Progenitor cell of endocrine pancreas (in vitro differentiated cells): ENCODE results near the gene KLF8. TPM values are rescaled to one million over a fixed set of nuclear protein-coding genes. Genes with fewer than 3 reads are reported as not detected.
A peak's percentile ranks its signal among the peaks of the same experiment; 100 is the strongest.

Experiments
- DNase-seq: peaks from one replicate; pipeline ENCODE4 v3.0.0; 2021; ENCODE audit warnings: low spot score; ENCODE audit not compliant: unreplicated experiment
- H3K27ac Mint-ChIP-seq: 2 replicates; pipeline ENCODE4 v1.8.0; 2021; ENCODE audit warnings: mild to moderate bottlenecking, moderate library complexity, mixed read lengths
- H3K27me3 Mint-ChIP-seq: 2 replicates; pipeline ENCODE4 v1.8.0; 2021; ENCODE audit warnings: mixed read lengths
- H3K36me3 Mint-ChIP-seq: 2 replicates; pipeline ENCODE4 v1.8.0; 2022; ENCODE audit warnings: mixed read lengths; ENCODE audit not compliant: insufficient read depth
- H3K4me1 Mint-ChIP-seq: 2 replicates; pipeline ENCODE4 v1.8.0; 2021; ENCODE audit warnings: low read depth, mixed read lengths
- H3K4me3 Mint-ChIP-seq: 2 replicates; pipeline ENCODE4 v1.8.0; 2021; ENCODE audit warnings: low read depth, mild to moderate bottlenecking, moderate library complexity, mixed read lengths
- H3K9me3 Mint-ChIP-seq: 2 replicates; pipeline ENCODE4 v1.8.0; 2021; ENCODE audit warnings: low read depth, mixed read lengths
- total RNA-seq: library from RNA; stranded (reverse); gene quantifications from 2 replicates; pipeline ENCODE4 v1.2.1, GENCODE V29; 2021
- TF ChIP-seq, protein P1 (sequence below): fragments of 200-600 bp; sonication (generic); IDR thresholded peaks from one replicate; pipeline ENCODE4 v1.5.0; 2021; ENCODE audit warnings: antibody characterized with exemption, mild to moderate bottlenecking; ENCODE audit not compliant: unreplicated experiment

Gene KLF8
- total RNA-seq, 1 donor from 2014 or later, result 4.7 TPM

GRCh38 chrX:56222473-56223000 is 9.6 kb upstream of the KLF8 start:
- DNase-seq, result no peak
- H3K27ac Mint-ChIP-seq, result no peak overlapping the region
- H3K9me3 Mint-ChIP-seq, result peaks cover 19% of the 10 kb centered on the region
- H3K27me3 Mint-ChIP-seq, result no peaks in the 10 kb centered on the region
- TF ChIP-seq, protein P1, sequence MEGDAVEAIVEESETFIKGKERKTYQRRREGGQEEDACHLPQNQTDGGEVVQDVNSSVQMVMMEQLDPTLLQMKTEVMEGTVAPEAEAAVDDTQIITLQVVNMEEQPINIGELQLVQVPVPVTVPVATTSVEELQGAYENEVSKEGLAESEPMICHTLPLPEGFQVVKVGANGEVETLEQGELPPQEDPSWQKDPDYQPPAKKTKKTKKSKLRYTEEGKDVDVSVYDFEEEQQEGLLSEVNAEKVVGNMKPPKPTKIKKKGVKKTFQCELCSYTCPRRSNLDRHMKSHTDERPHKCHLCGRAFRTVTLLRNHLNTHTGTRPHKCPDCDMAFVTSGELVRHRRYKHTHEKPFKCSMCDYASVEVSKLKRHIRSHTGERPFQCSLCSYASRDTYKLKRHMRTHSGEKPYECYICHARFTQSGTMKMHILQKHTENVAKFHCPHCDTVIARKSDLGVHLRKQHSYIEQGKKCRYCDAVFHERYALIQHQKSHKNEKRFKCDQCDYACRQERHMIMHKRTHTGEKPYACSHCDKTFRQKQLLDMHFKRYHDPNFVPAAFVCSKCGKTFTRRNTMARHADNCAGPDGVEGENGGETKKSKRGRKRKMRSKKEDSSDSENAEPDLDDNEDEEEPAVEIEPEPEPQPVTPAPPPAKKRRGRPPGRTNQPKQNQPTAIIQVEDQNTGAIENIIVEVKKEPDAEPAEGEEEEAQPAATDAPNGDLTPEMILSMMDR, result no peak
- H3K4me3 Mint-ChIP-seq, result no peak overlapping the region
- H3K36me3 Mint-ChIP-seq, result peaks cover 2% of the 10 kb centered on the region
- no peaks in the 10 kb centered on the region for H3K4me1 Mint-ChIP-seq

- H3K27me3 Mint-ChIP-seq, result peaks cover 12% of the 10 kb centered on the region
- H3K9me3 Mint-ChIP-seq, result peaks cover 15% of the 10 kb centered on the region
- no peak overlapping the region for H3K27ac Mint-ChIP-seq
- H3K4me1 Mint-ChIP-seq, result no peaks in the 10 kb centered on the region
- no peak overlapping the region for H3K4me3 Mint-ChIP-seq
- no peak for DNase-seq
- TF ChIP-seq, protein P1, result no peak
- H3K36me3 Mint-ChIP-seq, result no peaks in the 10 kb centered on the region
Measured at GRCh38 chrX:56226980-56227379, 5.2 kb upstream of the KLF8 start.

DNA sequence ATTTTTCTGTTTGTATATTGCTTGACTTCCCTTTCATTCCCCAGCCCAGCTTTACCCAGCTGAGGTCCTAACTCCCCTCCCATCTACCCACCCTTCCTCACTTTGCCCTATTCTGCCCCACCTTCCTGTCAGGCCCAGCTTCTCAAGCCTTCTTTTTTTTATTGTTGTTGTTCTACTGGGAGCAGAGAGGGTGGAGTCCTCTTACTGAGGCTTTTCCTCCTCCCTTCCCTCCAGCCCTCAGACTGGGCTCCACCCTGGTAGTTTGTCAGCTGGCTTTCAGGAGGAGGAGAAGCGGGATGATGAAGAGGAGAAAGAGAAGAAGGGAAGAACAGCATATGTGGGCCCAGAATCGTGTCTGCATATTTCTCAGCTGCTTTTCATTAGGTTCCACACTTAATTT is 3.2 kb upstream of the KLF8 start:
- no peak overlapping the region for H3K27ac Mint-ChIP-seq
- TF ChIP-seq, protein P1, result no peak
- no peak overlapping the region for H3K4me3 Mint-ChIP-seq

GRCh38 chrX:56231537-56232090 is 542 bp upstream of the KLF8 start:
- Mint-ChIP-seq H3K4me1 (peaks cover 1% of the 10 kb centered on the region), H3K9me3 (peaks cover 9% of the 10 kb centered on the region), H3K4me3 (peak overlapping the region; percentile 54), H3K27ac (no peak overlapping the region), H3K36me3 (no peaks in the 10 kb centered on the region), H3K27me3 (peaks cover 29% of the 10 kb centered on the region)
- no peak for DNase-seq
- TF ChIP-seq, protein P1, result no peak

More for the DNA sequence above, 3.2 kb upstream of the KLF8 start:
- DNase-seq, result no peak
- Mint-ChIP-seq H3K27me3 (peaks cover 27% of the 10 kb centered on the region), H3K4me1 (peaks cover 1% of the 10 kb centered on the region), H3K36me3 (no peaks in the 10 kb centered on the region), H3K9me3 (peaks cover 8% of the 10 kb centered on the region)

DNA sequence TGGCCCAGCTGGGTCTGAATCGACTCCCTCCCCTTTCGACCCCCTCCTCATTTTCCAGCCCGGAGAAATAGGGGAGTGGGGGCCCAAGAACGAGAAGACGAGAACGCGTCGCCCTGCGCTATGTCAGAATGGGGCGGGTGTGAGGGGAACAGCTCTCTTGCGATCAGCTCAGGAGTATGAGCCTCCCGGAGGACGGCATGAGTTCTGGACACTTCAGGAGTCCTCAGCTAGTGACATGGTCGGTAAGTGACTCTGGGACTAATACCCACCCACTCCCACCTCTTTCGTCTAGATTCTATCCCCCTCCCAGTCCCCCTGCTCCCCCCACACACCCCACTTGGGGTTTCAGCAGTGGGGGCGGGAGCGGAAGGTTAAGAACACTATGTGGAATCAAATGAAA is 944 bp downstream of the KLF8 start:
- no peak for DNase-seq
- no peak overlapping the region for H3K27ac Mint-ChIP-seq

More for the DNA sequence above, 944 bp downstream of the KLF8 start:
- peaks cover 29% of the 10 kb centered on the region for H3K27me3 Mint-ChIP-seq
- TF ChIP-seq, protein P1, result no peak
- H3K4me1 Mint-ChIP-seq, result peaks cover 1% of the 10 kb centered on the region
- no peaks in the 10 kb centered on the region for H3K36me3 Mint-ChIP-seq
- H3K9me3 Mint-ChIP-seq, result peaks cover 7% of the 10 kb centered on the region
- peak overlapping the region; percentile 61 for H3K4me3 Mint-ChIP-seq
